Non-pigmented ciliary epithelial cell (primary cell): ENCODE data around the gene CUX1.
"Not testable (repeated sequence)": the region's sequence is repeated elsewhere in the genome, so short reads cannot be mapped to it uniquely, and the experiment has no call there.

Experiments
- DNase-seq: peaks from one replicate; pipeline ENCODE4 v3.0.0-alpha.2; 2010; ENCODE audit warnings: low read depth

The CUX1 gene

DNA sequence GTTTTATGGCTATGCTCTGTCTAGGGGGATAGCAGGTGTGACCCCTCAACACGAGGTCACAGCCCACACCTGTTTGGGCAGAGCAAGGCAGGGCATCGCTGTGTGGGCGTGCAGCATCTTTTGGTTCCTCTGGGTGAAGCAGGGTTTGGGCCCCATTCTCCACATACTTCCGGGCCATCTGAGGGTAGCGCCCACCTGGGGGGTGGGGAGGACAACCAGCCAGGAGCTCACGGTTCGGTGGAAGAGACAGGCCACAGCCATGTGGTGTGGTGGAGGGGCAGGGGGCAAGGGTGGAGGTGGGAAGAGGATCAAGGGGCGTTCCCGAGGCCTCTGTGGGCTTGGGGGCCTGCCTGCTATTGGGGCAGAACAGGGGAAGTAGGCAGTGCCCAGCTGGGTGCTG lies 471.6 kb downstream of the CUX1 start:
- DNase-seq = no peak

DNA sequence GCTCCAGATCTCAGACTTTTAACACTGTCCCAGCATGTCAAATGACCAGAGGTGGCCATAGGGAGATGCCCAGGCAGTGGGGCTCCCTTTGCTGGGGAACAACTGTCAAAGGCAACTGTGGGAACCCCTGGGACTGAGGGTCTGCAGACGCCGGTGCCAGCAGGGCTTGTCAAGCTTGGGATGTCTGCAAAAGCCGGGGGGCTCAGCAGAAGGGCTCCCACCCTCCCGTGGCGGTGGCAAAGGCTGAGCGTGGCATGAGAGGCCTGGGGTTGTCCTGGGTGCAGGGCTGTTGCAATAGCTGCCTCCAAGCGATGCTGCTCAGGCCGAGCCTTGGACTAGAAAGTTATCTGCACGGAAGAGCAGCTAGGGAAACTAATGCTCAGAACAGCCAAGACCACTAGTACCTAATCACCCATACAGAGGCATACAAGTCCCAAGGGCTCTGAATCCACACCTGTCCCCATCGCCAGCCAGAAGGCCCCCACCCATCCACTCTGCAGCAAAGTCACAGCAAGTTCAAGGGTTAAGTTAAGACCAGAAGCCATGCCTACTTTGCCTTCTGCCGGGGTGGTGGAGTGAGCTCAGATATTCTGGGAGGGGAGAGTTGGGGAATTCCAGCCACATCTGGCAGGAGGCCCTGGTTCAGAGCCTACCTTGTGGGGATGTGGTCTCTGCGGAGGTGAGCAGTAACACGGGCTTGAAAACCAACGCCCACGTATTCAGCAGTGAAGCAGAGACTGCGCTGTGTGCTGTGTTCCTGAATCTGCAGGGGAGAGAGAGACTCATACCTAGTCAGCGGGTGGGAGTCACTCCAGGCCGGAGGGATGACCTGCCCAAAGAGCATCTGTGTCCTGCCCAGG lies 473.9 kb downstream of the CUX1 start:
- no peak for DNase-seq

DNA sequence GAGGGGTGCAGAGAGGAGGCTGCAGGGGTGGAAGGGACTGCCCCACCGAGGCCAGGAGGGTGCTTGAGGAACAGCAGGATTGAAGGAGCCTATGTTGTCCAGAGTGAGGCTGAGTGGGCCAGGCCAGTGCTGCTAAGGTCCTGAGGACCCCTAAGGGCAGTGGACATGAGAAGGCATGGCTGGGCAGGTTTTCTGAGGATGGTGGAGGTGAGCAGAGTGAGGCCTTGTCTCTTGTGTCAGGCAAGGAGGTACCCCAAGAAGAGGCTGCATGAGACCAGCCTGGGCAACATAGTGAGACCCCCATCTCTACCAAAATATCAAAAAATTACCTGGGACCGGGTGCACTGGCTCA lies 474.5 kb downstream of the CUX1 start:
- no peak for DNase-seq

DNA sequence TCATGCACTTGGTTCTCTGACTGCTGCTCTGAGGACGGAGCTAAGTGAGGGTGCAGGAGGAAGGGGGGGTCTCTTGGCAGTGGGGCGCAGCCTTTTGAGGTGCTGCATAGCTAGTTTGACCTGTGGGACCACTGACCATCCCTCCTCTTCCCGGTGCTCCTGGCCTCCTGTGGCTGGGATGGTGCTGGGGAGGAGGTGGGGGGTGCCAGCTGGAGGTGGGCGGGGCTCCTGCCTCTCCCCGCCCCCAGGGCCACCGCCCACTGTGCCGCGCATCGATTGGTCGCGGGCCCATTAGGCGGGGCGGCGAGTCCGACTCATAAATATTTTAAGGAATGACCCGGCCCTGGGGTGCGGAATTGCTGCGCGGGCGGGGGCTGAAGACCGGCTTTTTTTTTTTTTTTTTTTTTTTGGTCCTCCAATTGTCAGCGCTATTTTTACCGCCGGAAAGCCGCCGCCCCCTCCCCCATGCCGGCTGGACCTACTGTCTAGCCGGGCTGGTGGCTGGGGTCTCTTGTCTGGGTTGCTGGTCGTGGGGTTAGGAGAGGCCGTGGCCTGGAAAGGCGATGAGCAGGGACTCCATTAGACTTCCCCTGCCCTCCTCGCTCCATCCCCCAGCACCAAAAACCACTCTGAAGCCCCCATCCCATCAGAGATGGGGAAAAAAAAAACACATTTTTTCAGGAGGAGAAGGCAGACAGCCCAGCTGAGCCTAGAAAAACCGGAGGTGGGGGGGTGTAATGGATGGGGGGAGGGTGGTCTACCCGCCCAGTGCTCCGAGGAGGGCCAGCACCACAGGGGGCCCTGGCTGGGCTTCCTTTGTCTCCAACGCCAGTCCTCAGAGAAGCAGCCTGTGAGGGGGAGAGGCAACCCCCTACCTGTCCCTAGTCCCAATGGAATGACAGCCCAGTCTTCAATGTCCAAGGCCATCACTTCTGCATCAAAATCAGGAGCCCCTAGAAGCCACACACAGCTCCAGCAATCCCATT lies 475.7 kb downstream of the CUX1 start:
- DNase-seq = no peak

GRCh38 chr7:102294589-102294988 lies 477.2 kb downstream of the CUX1 start:
- no peak for DNase-seq

- DNase-seq = no peak
Measured at GRCh38 chr7:102295346-102296178, 478.1 kb downstream of the CUX1 start.

GRCh38 chr7:102296179-102296438 lies 478.7 kb downstream of the CUX1 start:
- DNase-seq = no peak

- no peak for DNase-seq
Measured at GRCh38 chr7:102296514-102296913, 479.1 kb downstream of the CUX1 start.

DNA sequence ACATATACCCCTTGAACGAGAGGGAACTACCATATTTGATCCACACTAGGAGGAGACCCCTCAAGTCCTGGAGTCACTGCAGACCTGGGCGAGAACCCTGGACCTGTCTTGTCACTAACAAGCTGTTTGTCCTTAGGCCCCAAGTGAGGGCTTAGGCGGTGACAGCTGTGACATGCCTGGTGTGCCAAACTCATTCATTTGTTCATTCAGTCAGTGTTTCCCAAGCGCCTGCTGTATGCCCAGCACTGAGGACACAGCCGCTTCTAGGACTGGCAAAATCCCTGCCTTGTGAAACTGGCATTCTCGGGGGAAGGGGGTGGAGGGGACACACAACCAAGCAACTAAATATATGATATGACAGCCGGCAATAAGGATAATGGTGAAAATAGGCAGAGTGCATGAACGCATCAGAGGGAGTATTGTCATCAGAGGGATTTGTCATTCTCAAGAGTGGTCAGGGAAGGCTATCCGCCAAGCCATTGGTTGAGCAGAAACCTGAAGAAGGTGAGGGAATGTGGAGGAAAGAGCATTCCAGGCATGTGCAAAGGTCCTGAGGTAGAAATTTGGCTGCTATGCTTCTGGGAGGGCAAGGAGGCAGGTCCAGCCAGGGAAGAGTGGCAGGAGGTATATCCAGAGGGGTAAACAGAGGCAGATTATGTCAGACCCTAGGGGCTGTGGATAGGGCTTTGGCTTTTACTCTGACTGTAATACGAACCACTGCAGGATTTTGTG lies 480.2 kb downstream of the CUX1 start:
- no peak for DNase-seq

DNA sequence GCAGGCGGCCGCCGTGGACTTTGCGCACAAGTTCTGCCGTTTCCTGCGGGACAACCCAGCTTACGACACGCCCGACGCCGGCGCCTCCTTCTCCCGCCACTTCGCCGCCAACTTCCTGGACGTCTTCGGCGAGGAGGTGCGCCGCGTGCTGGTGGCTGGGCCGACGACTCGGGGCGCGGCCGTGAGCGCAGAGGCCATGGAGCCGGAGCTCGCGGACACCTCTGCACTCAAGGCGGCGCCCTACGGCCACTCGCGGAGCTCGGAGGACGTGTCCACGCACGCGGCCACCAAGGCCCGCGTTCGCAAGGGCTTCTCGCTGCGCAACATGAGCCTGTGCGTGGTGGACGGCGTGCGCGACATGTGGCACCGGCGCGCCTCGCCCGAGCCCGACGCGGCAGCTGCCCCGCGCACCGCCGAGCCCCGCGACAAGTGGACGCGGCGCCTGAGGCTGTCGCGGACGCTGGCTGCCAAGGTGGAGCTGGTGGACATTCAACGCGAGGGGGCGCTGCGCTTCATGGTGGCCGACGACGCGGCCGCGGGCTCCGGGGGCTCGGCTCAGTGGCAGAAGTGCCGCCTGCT lies 483.3 kb downstream of the CUX1 start:
- no peak for DNase-seq

DNA sequence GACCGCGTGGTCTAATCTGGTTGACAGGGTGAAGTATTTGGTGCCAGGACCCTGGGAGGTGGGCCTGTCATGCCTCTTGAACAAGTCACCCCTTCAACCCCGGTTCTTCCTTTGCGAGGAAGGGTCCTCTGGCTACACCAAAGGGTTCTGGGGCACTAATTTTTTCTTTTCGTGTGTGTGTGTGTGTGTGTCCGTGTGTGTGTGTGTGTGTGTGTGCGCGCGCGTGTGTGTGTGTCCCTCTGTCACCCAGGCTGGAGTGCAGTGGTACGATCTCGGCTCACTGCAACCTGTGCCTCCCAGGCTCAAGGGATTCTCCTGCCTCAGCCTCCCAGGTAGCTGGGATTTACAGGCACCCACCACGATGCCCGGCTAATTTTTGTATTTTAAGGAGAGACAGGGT lies 483.9 kb downstream of the CUX1 start:
- DNase-seq = not testable (repeated sequence)

DNA sequence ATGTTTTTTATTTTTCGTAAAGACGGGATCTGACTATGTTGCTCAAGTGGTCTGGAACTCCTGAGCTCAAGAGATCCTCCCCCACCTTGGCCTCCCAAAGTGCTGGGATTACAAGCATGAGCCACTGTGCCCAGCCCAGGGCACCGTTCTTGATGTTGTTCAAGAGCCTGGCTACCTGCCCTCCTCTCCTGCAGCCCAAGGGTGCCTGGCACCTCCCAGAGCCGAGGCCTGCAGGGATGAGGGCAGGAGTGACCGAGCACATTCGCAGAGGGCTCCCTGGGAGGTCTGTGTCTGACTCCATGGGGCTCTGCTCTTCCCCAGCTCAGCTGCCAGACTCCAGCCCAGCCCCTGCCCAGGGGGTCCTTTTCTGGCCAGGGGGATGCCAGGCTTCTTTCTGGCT lies 484.6 kb downstream of the CUX1 start:
- DNase-seq = no peak

- DNase-seq = no peak
Measured at GRCh38 chr7:102303669-102304422, 486.4 kb downstream of the CUX1 start.

DNA sequence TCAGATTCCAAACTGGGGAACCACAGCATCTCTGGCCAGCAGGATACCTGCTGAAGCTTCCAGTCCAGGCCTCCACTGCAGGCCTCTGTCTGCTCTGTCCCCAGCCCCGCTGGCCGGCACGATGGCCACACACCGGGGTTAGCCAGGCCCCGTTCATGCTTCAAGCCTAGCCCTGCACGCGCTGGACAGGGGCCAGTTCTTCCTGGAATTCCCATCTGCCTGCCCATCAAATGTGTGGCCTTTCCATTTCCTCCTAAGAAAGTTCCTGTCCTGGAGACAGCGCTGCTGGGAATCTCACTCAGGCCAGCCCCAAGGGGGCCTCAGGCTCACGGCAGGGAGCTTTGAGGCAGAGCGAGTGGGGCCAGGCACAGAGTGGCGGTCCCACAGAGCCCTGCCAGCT lies 487.2 kb downstream of the CUX1 start:
- DNase-seq = no peak

- DNase-seq = no peak
Measured at GRCh38 chr7:102305414-102306268, 488.2 kb downstream of the CUX1 start.

DNA sequence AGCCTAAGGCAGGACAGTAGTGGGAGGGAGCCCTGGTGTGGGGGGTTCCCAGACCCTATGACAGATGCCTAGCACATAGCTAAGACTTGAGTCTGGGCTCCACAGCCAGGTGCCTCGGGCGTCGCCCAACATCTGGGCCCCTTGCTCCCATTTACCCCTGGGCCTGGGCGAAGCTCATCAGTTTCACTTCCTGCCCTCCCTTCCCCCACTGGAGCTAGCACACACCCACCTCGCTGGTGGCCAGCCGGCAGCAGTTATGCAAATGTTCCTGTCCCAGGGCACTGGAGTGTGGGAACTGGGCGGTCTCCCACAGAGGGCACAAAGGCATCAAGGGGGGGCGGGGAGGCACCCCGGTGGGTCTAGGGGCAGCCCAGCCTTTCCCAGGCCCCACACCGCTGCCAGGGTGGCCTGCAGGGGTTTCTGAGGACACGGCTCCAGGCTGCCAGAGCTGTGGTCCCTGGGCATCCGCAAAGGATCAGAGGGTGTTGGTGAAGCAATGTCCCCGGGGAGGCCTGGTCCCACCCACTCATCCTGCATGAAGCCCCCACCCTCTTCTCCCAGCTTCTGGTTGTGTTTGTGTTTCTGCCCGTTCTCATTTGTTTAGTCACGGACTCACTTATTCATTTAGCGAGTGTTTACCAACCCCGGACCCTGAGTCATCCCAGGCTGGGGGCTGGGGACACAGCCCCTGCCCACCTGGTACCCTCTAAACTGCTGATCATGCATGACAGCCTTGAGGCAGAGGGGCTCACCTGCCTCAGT lies 489.7 kb downstream of the CUX1 start:
- no peak for DNase-seq

GRCh38 chr7:102310414-102310815 lies 493.0 kb downstream of the CUX1 start:
- DNase-seq = no peak

DNA sequence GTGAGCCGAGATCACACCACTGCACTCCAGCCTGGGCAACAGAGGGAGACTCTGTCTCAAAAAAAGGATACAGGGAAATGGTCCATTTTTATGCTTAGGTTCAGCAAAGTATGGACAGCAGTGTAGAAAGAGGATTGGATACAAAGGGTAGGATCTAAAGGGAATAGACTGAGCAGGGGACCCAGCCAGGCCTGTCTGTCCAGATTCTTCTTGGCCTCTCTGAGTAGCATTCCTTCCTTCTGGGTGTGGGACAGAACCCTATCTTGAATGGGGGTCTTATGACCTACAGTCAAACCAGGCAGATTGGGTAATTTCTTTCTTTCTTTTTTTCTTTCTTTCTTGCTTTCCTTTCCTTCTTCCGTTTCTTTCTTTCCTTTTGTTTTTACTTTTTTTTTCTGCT lies 494.9 kb downstream of the CUX1 start:
- no peak for DNase-seq
